MM.1S (cell line): ENCODE results near the gene RCAN1.

Experiments
- DNase-seq: peaks from one replicate; pipeline ENCODE4 v3.0.0-alpha.2; 2015
- H2AFZ ChIP-seq: fragments of 300-600 bp; sonication (generic); 2 replicates; pipeline ENCODE4 v1.6.0; 2016; ENCODE audit warnings: antibody characterized with exemption, low read length
- H3F3A ChIP-seq: fragments of 300-600 bp; sonication (generic); 2 replicates; pipeline ENCODE4 v1.6.1; 2016; ENCODE audit warnings: mild to moderate bottlenecking, antibody characterized with exemption, low read length, moderate library complexity, mixed read lengths; ENCODE audit not compliant: insufficient read depth
- H3K27ac ChIP-seq: fragments of 300-600 bp; sonication (generic); 2 replicates; pipeline ENCODE4 v1.5.1; 2016; ENCODE audit warnings: mild to moderate bottlenecking, low read length
- H3K27me3 ChIP-seq: fragments of 300-600 bp; sonication (generic); replicated peaks from 2 replicates; pipeline ENCODE4 v1.6.0; 2016; ENCODE audit warnings: low read length; ENCODE audit not compliant: insufficient read depth
- H3K36me3 ChIP-seq: fragments of 300-600 bp; sonication (generic); replicated peaks from 2 replicates; pipeline ENCODE4 v1.6.1; 2016; ENCODE audit warnings: mild to moderate bottlenecking, low read length, mixed read lengths; ENCODE audit not compliant: insufficient read depth
- H3K4me1 ChIP-seq: fragments of 300-600 bp; sonication (generic); 2 replicates; pipeline ENCODE4 v1.6.1; 2016; ENCODE audit warnings: low read length, mixed read lengths
- H3K4me2 ChIP-seq: fragments of 300-600 bp; sonication (generic); 2 replicates; pipeline ENCODE4 v1.6.0; 2016; ENCODE audit warnings: low read depth, low read length
- H3K4me3 ChIP-seq: fragments of 300-600 bp; sonication (generic); 2 replicates; pipeline ENCODE4 v1.5.1; 2016; ENCODE audit warnings: low read length, mixed read lengths
- H3K79me2 ChIP-seq: fragments of 300-600 bp; sonication (generic); 2 replicates; pipeline ENCODE4 v1.6.1; 2016; ENCODE audit warnings: mixed run types, low read length, mixed read lengths
- H3K9ac ChIP-seq: fragments of 300-600 bp; sonication (generic); 2 replicates; pipeline ENCODE4 v1.6.1; 2016; ENCODE audit warnings: low read length, mixed read lengths
- H3K9me2 ChIP-seq: fragments of 300-600 bp; sonication (generic); replicated peaks from 2 replicates; pipeline ENCODE4 v1.6.1; 2016; ENCODE audit warnings: mild to moderate bottlenecking, low read length, mixed read lengths; ENCODE audit not compliant: insufficient read depth
- H3K9me3 ChIP-seq: fragments of 300-600 bp; sonication (generic); replicated peaks from 2 replicates; pipeline ENCODE4 v1.6.1; 2016; ENCODE audit warnings: mild to moderate bottlenecking, low read length, mixed read lengths; ENCODE audit not compliant: insufficient read depth
- H4K20me1 ChIP-seq: fragments of 300-600 bp; sonication (generic); 2 replicates; pipeline ENCODE4 v1.6.1; 2016; ENCODE audit warnings: mild to moderate bottlenecking, low read length, moderate library complexity, mixed read lengths; ENCODE audit not compliant: insufficient read depth
- CTCF ChIP-seq: fragments of 300-600 bp; sonication (generic); IDR thresholded peaks from 2 replicates; pipeline ENCODE4 v1.5.1; 2016; ENCODE audit warnings: antibody characterized with exemption, low read length, mixed read lengths
- EZH2 ChIP-seq: fragments of 300-600 bp; sonication (generic); optimal IDR thresholded peaks from 2 replicates; pipeline ENCODE3; 2017; ENCODE audit warnings: low read depth, mild to moderate bottlenecking, antibody characterized with exemption, low read length, mixed read lengths
- EZH2phosphoT487 ChIP-seq: fragments of 300-600 bp; sonication (generic); IDR thresholded peaks from 2 replicates; pipeline ENCODE4 v1.6.1; 2018; ENCODE audit warnings: antibody characterized with exemption, low read length

RCAN1 gene

GRCh38 chr21:34612056-34612455, 2.9 kb downstream of the RCAN1 start:
- Histone ChIP-seq H3K27me3 (no peaks in the 10 kb centered on the region), H3K79me2 (peaks cover 59% of the 10 kb centered on the region), H3K4me3 (no peak overlapping the region), H3K9me3 (no peaks in the 10 kb centered on the region), H3K9me2 (no peaks in the 10 kb centered on the region), H4K20me1 (no peaks in the 10 kb centered on the region), H2AFZ (no peak overlapping the region), H3K4me2 (no peak overlapping the region), H3F3A (no peaks in the 10 kb centered on the region; the same call in 1 of the 2 replicates), H3K9ac (no peak overlapping the region), H3K27ac (no peak overlapping the region), H3K4me1 (peaks cover 10% of the 10 kb centered on the region), H3K36me3 (no peaks in the 10 kb centered on the region)
- no peak for DNase-seq
- TF ChIP-seq EZH2 = no peak
- no peak for TF ChIP-seq EZH2phosphoT487
- TF ChIP-seq CTCF = no peak

DNA sequence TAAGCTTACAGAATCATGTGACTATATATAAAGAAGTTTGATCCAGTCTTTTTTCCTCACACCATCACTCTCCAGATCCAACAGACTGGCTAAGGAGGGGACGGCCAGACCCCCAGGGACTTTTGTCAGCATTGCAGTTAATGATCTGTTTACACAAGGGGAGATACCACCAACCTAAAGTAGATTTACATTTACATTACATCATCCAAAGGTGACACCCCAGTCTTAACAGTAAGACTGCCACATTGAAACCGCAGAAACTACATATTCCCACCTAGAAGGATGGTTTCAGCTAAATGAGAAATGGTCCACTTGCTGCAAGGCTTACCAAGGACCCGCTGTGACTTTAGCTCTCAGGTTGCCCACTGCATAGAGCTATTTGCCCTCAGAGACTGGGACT, 3.4 kb downstream of the RCAN1 start:
- no peaks in the 10 kb centered on the region for H3K9me3 ChIP-seq
- peaks cover 59% of the 10 kb centered on the region for H3K79me2 ChIP-seq
- no peak overlapping the region for H3K4me2 ChIP-seq
- H3K27me3 ChIP-seq = no peaks in the 10 kb centered on the region
- no peak overlapping the region for H3K9ac ChIP-seq
- H4K20me1 ChIP-seq = no peaks in the 10 kb centered on the region
- no peak for TF ChIP-seq CTCF
- no peak for TF ChIP-seq EZH2
- TF ChIP-seq EZH2phosphoT487 = no peak
- no peak overlapping the region for H3K27ac ChIP-seq
- H3K4me1 ChIP-seq = peaks cover 10% of the 10 kb centered on the region
- DNase-seq = no peak
- H3K36me3 ChIP-seq = no peaks in the 10 kb centered on the region
- no peak overlapping the region for H3K4me3 ChIP-seq
- no peaks in the 10 kb centered on the region for H3K9me2 ChIP-seq
- no peak overlapping the region for H2AFZ ChIP-seq
- no peaks in the 10 kb centered on the region; the same call in 1 of the 2 replicates for H3F3A ChIP-seq

DNA sequence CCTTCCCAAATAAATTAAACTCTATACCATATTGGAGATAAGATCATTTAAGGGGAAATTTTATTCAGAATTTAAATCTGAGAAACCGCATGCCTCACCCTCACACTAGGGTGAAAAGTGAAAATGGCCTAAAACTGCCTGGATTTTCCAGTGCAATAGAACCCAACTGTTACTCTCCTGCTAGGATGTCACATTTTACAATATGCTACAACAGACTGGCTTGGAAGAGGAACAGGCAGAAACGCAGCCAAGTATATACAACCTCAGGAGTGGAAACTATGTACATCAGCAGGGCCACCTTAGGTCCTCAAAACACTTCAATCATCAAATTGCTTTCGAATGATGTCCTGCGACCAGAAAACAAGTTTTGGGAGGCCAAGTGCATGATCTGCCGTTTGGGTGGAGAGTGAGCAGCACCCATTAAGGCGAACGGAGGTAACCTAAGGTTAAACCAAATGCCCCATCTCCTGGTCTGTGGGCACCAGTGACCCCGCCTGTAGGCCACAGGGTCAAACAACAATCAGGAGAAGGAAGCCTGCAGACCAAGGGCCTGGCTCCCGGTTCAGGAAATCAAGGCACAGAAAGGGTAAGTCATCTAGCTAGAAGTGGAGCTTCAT, 4.9 kb downstream of the RCAN1 start:
- Histone ChIP-seq H3K9me2 (no peaks in the 10 kb centered on the region), H3K4me1 (peaks cover 10% of the 10 kb centered on the region), H3K36me3 (no peaks in the 10 kb centered on the region), H3K27me3 (no peaks in the 10 kb centered on the region), H4K20me1 (no peaks in the 10 kb centered on the region), H3K9ac (no peak overlapping the region), H3K79me2 (peaks cover 59% of the 10 kb centered on the region), H3K4me2 (no peak overlapping the region), H3K9me3 (no peaks in the 10 kb centered on the region), H2AFZ (no peak overlapping the region), H3F3A (no peaks in the 10 kb centered on the region; the same call in 1 of the 2 replicates), H3K4me3 (no peak overlapping the region), H3K27ac (no peak overlapping the region)
- no peak for TF ChIP-seq CTCF
- TF ChIP-seq EZH2 = no peak
- no peak for TF ChIP-seq EZH2phosphoT487
- no peak for DNase-seq
